Hepatic stellate cell (primary cell): Measurements from ENCODE around the gene LRRC8A.
A peak's percentile ranks its signal among the peaks of the same experiment; 100 is the strongest.
"Not testable (repeated sequence)": the region's sequence is repeated elsewhere in the genome, so short reads cannot be mapped to it uniquely, and the experiment has no call there.

Experiments used
- DNase-seq: peaks from one replicate; pipeline ENCODE4 v3.0.0; 2011; ENCODE audit warnings: low spot score

LRRC8A gene

GRCh38 chr9:128870128-128870940 is 11.6 kb upstream of the LRRC8A start:
- DNase-seq = no peak

DNA sequence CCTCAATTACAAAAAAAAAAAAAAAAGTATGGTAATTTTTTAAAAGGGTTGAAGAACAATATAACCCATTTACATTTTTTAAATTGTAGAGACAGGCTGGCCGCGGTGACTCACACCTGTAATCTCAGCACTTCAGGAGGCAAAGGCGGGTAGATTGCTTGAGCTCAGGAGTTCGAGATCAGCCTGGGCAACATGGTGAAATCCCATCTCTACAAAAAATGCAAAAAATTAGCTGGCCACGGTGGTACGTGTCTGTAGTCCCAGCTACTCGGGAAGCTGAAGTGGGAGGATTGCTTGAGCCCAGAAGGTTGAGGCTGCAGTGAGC is 11.0 kb upstream of the LRRC8A start:
- not testable (repeated sequence) for DNase-seq

- no peak for DNase-seq
These were observed 4.1 kb upstream of the LRRC8A start for GRCh38 chr9:128877852-128878251.

DNA sequence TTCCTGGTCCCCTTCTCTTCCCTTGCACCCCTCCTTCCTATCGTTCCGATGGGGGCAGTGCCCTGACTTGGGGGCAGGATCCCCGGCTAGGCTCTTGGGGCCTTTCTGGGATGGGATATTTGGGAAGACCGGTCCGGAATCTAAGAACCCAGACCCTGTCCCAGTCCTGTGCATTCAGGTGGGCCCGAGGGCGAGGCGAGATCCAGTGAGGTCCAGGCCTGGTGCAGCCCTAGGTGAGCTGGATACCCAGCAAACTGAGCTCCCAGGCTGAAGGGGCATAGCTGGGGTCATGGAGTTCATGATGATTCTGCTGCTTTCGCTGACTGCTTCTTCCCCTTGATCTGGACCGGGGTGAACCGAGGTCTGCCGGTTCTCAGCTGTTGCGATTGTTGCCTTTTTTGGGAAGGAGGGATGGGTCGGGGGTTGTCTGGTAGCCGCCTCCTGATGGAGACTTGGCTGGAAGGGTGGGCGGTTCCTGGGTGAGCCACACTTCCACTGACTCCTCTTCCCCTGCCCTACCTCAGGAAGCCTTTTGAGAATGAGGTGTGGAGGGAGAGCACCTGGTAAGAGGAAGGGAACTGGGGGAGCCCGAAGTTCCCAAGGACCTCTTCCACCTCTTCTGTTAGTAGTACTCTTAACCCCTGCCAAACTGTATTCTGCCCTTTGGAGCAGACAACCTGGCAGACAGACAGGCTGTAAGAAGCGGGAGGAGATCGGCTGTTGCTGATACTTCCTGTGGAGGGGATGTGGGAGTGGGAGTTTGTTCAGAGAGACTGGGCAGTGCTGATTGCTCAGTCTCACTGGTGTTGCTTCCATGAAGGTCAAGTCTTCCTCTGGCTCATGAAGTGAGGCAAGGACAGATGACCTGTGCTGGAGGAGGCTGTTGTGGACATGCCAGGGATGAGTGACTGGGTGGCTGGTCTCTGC is 1.0 kb downstream of the LRRC8A start:
- DNase-seq = peak; percentile 30

- no peak for DNase-seq
These were observed 2.2 kb downstream of the LRRC8A start for GRCh38 chr9:128884164-128884563.

GRCh38 chr9:128885376-128885775 is 3.4 kb downstream of the LRRC8A start:
- DNase-seq = no peak

GRCh38 chr9:128885798-128886197 is 3.9 kb downstream of the LRRC8A start:
- DNase-seq = no peak

DNA sequence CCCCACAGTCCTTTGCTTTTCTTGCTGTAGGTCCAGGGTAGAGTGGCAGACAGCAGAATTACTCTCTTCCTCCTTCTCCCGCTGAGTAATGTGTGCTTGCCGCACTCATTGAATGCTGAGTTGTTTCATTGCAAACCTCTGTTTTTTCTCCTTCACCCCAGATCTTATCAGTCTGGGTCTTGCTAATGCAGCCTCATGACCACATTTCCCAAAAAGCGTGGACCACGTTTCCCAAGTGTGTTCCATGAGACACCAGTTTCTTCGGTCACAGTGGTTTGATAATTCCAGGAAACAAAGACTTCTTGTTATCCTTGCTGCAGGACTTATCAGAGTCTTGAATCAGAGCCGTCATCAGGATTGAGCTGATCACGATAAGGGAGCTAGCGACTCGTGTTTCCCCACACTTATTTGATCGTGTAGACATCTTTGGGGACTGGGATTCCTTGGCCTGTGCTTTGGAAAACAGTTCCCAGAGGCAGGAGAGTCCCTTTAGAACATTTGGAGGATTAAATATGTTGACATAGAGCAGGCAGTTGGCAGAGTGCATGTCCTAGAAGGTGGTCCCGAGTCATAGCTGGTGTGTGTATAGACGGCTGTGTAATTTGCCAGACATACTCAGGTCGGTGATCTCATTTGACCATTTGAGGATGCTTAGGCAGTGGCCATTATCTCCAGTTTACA is 4.4 kb downstream of the LRRC8A start:
- no peak for DNase-seq

- DNase-seq = no peak
These were observed 5.1 kb downstream of the LRRC8A start for GRCh38 chr9:128887049-128887448.

- no peak for DNase-seq
These were observed 6.0 kb downstream of the LRRC8A start for GRCh38 chr9:128887914-128888350.

- no peak for DNase-seq
These were observed 9.6 kb downstream of the LRRC8A start for GRCh38 chr9:128891321-128892220.

DNA sequence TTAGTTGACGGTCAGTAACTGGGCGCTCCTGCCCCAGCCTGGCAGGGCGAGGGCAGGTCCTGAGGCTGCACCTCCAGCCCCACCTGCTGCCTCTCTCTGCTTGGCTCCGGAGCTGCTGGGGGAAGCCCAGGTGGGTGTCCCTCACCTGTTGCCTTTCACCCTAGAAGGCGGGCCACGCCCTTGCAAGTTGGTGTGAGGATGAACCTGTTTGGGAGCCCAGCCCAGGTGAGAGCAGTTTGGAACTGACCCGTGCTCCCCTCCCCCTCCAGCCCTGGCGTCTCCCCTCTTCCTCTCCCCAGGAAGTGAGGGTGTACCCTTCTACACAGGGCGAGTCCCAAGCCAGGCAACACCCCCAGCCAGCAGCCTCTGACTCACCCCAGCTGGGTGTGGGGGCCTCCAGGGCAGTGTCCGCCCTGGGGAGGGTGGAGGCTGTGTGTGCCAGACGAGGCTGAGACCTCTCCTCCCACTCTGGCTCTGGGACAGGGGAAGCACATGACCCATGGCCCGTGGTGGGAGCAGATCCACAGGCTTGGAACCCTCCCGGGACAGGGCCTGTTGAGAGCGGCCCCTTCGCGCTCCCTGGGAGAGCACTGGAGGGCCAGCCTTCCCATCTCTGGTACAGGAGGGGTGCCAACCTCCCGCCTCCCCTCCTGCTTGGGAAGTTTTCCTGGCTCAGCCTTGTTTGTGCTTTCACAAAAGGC is 10.4 kb downstream of the LRRC8A start:
- DNase-seq = peak; percentile 95

GRCh38 chr9:128893354-128893753 is 11.4 kb downstream of the LRRC8A start:
- DNase-seq = no peak

GRCh38 chr9:128894764-128895163 is 12.8 kb downstream of the LRRC8A start:
- no peak for DNase-seq

- no peak for DNase-seq
These were observed 13.6 kb downstream of the LRRC8A start for GRCh38 chr9:128895556-128895955.

DNA sequence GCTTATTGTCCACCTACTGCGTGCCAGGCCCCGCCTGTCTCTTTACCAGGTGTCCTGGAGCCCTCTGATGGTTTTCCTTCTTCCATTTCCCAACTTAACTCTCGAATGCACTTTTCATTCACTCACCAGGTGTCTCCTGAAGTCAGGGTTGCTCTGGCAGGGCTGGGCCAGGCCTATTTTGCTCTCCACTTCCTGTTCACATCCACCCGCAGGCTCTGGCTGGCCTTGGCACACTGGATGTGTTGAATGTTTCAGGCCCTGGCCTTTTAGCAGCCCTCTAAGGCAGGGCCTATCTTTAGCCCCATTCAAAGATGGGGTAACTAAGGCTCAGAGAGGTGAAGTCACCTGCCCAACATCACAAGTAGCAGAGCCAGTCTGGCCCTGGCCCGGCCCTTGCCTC is 16.4 kb downstream of the LRRC8A start:
- DNase-seq = no peak

GRCh38 chr9:128898845-128899565 is 17.1 kb downstream of the LRRC8A start:
- DNase-seq = no peak

GRCh38 chr9:128899566-128900322 is 17.8 kb downstream of the LRRC8A start:
- no peak for DNase-seq

- DNase-seq = no peak
These were observed 19.4 kb downstream of the LRRC8A start for GRCh38 chr9:128901379-128901778.
